Activated CD4-positive, alpha-beta T cell treated with anti-CD3 and anti-CD28 coated beads for 4 hours (primary cell): ENCODE data around the gene TAS1R2.
"Not testable (repeated sequence)": the region's sequence is repeated elsewhere in the genome, so short reads cannot be mapped to it uniquely, and the experiment has no call there.

Experiments used
- DNase-seq, 2 donors: peaks; one replicate each; pipeline ENCODE4 v3.0.0-alpha.2; 2020

The TAS1R2 gene

DNA sequence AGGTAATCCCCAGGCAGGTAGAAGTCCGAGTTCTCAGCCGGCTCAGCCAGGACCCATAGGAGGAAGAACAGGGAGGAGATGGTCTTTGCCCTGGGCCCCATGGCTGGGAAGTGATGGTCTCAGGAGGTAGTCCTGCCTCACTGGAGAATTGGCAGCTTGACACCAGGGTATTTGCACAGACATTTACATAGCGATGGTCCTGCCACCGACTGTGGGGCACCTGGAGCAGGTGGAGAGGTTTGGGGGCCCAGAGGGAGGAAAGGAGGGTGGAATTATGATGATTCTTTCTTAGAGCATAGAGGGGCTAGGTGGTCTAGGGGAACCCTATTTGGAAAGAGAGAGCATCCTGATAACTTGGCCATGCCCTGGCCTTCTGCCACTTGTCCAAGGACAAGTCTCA is at the start of gene TAS1R2:
Gene TAS1R2 (minus strand): TSS at position 101 of the 400 bp plus-strand sequence. CDS start 0 bp downstream, at position 101.
- no peak for DNase-seq

DNA sequence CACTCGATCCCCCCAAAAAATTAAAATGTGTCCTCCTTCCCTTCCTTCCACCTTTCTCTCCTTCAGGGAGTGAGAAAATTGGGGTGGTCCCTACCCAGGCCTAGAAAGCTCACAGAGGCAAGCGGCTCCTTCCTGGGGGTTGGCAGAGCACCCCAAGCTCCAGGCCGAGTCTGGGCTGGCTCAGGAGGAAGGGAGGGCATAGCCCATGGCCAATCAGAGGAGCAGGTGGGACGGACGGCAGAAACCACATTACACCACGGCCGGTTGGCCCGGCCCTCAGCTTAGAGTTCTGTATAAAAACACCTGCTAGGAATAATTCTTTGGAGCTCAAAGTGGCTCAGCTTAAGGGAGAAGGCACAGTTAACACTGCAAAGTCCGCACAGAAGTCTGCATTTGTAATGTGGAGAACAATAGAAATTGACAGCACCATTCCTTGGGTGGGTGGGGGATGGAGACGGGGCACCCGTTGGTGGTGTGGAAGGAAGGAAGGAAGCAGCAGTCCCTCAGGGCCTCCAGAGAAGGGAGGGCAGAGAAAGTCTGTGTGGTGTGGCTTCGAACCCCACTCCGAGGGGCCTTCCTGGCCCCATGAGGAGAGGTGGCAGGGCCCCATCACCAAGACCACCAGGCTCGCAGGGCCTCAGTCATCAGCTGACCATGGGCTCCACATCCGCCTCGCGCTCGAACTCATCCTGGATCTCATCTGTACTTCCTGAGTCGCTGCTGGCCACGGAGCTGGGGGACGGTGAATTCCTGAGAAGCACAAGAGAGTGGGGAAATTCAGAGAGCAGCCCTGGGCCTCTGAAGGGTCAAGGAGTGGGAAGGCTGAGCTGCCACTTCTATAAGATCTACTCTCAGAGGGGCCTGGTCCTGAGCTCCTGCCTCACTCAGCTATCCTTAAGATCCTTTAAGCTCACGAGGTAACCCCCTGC is 48.7 kb upstream of the TAS1R2 start:
- no peak for DNase-seq

DNA sequence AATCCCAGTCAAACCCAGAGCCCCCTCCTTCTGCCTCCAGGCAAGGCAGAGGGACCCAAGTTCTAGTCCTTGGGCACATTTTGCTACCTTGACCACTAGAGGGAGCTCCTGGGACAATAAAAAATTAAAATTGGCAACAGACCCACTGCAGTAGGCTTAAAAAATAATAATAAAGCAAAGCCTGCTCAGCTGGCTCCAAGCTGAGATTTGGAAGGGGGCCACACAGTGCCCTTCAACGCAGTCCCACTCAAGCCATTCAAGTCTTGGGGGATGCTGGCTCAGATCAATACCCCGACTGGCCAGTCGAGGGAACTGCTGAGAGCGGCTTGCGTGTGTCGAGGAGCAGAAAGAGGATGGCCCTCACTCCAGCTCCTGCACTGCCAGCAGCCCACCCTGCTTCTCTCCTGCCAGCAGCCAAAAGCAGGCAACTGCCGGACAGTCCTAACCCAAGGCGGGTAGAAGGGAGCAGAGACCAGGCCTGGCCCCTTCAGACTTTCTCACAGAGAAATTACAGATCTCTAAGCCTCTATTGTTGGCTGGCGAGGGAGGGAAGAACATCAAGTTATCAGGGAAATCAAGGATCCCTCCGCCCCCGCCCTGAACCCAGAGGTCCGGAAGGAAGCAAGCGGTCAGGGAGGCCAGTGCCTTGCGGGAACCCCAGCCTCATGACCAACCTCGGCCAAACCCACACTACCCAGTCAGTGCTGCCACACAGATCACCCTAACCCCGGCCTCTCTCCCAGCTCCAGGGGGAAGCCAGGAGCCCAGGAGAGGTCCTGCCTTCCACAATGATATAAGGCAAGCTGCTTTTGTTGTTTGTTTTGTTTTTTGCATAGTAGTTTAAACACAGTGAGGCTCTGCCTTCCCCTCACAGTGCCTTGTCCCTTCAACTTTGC is 47.8 kb upstream of the TAS1R2 start:
- peak; percentile 52 to 73 for DNase-seq

DNA sequence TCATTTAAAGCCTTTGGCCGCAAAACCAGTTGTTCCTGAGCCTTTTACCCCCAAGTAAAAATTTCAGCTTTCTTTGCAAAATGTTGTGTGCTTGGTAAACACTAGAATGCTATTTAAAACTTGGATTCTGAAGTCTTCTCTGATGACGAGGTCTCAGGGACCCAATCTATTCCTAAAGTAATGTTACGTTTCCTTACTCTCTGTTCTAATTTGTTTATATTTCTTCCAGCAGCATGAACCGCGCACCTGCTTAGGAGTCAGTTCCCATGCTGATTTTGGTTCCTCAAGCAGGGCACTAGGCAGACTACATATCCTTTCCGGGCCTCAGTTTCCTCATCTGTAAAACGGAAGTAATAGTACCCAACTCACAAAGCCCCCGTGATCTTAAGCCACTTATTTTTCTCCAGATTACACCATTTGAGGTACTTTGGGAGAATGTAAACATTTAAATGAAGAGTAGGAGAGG is 43.9 kb upstream of the TAS1R2 start:
- DNase-seq, result no peak

DNA sequence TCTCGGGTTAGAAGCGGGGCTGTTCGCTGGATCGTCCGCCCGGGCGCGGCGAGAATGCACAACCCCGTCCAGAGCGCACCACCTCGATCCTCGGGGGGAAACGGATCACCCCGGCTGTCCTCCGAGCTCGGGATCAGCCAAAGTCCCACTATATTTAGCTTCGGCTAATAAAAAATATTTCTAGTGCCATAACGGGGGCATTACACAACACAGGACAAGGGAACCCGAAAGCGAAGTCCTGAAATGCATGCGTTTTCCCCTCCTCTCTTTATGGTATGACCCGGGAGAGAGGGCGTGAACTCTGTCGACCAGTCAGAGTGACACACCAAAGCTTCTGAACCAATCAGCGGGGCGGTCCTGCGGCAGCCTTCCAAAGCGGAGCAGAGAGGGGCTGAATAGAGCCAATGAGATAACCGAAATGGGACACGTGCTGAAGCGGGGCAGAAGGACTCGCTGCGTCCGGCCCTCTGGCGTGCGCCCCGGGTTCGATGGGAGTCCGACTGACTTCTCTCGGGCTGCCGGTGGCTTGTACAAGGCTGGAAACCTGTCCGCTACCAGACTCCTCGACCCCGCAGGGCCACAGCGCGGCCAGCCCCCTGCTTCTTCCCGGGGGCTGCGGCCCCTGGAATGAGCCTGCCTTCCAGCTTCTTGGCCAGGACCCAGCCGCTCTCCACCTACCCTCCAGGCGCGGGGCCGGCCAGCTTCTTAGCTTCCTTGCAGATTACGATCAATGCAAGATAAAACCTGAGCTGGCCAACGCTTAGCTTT is 43.2 kb upstream of the TAS1R2 start, which contains the start of gene ALDH4A1:
Gene ALDH4A1 (minus strand): TSS at position 33 of the 768 bp plus-strand sequence. CDS start 32 bp downstream, at position 1.
- peak; percentile 88 to 92 for DNase-seq

DNA sequence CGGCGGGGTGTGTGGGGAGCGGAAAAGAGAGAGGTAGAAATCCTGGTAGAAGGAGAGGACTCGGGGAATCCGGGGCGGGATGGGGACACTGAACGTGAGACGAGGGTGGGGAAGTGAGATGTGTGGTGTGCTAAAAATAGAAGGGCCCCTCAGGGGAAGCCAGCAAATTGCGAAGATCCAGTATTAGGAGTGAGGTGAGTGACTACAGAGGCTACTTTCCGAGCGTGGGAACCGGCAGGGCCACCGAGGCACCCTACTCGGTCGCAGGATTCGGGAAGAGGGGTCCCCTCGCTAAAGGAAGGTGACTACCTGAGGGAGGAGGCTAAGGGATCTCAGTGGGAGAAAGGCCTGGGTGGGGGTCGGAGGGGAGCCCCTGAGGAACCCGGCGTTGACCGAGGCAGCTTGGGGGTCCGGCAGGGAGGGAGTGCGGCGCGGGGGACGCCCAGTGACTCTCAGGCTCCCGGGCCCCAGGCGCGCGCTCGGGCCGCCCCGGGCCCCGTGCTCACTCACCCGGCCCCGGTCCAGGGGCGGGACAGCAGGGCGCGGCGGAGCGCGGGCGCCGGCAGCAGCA is 42.6 kb upstream of the TAS1R2 start:
- DNase-seq, result no peak

DNA sequence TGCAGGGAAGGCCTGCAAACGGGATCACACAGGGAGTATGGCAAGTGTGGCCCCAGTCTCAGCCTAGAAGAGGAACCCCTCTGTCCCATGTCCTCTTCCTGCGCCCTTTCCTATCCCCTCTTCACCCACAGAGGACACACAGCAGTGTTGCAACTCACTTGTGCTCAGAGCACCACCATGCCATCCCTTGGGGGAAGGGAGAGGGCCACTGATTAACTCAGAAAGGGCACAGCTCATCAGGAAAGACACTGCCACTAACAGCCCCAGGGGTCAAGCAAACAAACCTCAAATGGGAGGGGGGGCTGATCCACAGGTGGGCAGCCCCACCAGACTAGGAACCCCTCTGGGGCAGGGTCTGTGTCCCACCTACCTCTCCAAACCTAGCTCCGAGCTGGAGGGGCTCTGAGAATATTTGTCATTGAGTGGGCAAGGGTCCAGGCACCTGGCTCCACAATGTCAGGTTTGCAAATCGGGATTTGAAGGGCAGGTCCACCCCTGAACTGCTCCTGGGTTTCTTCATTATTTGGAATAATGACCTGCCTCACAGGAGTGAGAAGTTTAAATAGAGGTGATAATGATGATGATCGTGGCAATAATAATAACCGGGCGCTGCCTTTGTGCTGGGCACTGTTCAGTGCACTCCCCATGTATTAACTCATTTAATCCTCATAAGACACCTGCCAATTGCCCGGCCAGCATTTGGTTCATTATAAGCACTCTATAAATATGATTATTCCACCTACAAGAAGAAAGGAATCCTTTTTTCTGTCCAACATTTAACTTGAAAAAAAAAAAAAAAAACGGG is 41.9 kb upstream of the TAS1R2 start:
- DNase-seq, result no peak

DNA sequence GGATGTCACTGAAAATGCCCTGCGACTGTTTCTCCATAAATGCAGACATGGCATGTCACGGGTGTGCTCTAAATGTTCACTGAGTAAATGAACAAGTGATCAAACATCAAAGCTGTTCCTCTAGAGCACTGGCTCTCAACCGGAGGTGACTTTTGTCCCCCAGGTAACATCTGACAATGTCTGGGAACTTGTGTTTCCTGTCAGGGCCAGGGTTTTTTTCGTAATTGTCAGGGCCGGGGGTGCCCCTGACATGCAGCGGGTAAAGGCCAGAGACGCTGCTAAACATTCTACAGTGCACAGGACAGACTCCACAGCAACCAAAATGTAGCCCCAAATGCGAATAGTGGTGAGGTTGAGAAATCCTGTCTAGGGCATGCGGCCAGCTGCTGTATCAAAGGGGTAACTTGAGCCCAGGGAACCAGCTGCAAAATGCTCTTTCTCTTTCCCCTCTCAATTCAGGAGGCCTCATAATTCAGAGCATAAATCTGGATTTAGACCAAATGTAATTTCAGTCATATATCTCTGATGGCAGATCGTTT is 40.9 kb upstream of the TAS1R2 start:
- DNase-seq, result no peak

DNA sequence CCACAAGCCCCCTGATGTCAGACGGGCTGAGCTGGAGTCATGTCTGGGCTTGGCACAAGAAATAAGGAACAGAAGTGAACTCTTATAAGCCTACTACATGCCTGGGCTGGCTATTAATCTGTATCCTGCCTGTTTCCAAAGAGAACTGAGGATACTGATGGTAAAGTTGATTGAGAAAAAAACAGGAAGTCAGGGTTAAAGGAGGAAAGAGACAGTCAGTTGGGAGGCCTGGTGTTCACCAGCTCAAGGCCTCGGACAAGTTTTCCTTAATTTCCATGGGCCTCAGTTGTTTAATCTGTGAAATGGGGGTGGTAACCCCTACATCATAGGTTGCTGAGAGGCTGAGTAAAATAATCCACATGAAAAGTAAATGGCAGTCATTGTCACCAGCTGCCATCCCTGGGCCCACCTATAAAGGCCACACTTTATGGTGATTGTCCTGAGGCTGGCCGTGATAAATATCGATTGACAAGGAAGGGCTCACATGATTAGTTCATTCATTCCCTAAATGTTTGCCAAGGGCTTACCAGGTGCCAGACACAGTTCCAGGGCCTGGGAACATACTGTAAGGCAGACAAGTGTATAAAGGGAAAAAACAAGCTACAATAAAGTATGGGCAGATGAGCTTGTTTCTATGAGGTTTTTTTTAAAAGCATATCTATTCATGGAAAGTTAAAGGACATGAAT is 40.0 kb upstream of the TAS1R2 start:
- no peak for DNase-seq

DNA sequence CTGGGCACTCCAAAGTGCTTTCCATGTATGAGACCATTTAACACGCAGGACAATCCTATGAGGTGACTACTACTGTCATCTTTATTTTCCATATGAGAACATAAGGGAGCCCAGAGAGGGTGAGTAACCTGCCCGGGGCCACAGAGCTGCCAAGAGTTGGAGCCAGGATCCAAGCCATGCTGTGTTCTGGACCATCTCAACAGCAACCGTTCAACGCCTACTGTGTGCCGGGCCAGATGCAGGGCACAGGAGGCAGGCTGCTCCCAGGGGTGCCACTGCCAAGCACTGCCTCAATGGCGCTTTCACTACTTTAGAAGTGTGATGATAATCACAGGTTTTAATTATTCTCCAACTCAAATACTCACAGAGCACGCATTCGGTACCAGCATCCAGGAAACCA is 39.1 kb upstream of the TAS1R2 start:
- DNase-seq, result no peak

DNA sequence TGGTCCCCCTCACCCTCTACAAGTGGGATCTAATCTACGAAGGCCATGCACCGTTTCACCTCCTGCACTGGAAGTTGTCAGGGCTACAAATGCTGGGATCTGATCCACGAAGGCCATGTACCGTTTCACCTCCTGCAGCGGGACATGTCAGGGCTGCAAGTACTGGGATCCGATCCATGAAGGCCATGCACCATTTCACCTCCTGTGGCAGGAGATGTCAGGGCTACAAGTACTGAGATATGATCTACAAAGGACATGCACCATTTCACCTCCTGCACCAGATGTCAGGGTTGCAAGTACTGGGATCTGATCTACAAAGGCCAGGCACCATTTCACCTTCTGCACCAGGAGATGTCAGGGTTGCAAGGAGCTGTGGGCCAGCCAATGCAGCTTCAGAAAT is 35.9 kb upstream of the TAS1R2 start:
- DNase-seq, result no peak

DNA sequence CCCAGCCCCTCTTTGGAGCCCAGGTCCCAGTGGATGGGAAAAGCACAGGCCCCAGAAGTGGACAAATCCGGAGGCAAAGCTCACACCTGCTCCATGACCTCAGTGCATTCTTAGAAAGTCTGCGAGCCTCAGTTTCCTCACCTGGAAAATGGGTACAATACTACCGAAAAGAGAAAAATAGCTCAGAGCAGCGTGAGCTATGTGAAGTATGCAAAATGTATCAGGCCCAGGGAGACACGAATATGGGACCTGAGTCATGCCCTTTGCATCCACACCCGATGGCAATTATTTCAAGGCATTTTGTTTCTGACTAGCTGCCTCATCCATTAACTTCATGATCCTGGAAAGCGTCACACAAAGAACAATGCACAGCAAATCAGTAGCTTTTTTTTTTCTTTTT is 33.7 kb upstream of the TAS1R2 start:
- DNase-seq, result no peak

DNA sequence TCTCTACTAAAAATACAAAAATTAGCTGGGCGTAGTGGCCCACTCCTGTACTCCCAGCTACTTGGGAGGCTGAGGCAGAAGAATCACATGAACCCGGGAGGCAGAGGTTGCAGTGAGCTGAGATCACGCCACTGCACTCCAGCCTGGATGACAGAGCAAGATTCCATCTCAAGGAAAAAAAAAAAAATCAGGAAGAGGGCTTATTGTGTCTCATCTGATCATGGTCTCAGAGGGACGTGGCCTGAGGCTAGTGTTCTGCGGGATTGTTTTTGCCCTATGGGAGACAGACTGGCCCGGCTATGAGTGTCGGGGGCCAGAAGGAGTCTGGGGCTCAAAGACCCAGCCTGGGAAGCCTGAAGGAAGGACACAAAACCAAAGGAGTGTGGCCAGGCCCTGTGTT is 32.4 kb upstream of the TAS1R2 start:
- DNase-seq, result not testable (repeated sequence)

DNA sequence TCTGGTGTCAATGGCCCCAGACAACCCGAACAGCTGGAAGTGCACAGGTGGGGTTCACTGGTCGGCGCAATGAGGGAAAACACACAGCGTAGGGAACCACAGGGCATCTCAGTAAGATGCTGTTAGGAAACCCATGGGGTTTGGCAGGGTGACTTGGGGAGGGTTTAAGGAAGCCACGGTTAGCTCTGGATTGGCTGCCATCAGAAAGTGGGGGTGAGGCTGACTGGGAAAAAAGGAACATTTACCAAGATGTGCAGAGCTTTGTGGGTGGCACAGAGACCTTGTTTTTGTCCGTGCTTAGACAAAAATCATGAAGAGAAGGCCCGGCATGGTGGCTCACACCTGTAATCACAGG is 31.9 kb upstream of the TAS1R2 start:
- DNase-seq, result no peak

DNA sequence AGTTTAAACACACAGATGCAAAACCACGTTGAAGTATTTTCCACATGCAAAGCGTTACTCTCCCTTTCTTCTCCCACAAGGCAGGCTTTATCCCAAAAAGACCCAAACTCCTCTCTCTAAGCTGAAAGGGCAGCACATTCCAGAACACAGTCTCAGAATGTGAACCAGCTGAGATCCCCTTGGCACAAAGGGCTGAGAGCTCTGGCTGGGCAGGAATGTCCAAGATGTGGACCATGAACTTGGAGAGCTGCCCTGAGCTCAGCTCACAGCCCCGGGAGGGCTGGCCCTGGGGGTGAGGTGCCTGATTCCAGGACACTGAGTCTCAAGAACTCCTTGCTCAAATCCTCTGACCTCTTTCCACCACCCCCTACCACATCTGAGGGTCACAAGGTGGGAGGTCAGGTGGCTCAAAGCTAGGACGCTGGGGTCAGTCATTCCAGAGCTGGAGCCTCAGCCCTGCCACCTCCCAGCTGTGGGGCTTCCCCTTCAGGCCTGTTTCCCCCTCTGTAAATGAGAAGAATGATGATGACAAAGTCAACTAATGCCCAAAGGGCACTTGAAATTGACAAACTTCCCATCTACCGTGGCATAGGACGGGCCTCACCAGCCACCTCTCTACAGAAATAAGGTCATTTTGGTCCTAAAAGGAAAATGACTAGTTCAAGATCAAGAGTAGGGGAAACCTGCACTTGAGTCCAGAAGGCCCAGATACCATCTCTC is 31.4 kb upstream of the TAS1R2 start:
- no peak for DNase-seq

DNA sequence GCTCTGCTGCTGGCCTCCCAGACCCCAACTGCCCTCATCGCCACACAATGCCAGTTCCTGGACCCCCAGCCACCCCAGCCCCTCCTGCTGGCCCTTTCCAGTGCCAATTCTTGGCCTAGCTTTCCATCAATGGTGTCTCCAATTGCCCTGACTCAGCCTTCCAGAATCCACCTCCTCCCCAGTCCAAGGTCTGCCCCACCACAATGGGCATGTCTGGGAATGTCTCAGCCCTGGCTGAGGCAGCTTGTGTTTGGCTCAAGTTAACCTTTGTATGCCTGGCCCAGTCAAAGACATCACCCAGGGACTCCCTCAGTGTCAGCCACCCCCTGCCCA is 26.5 kb upstream of the TAS1R2 start:
- no peak for DNase-seq

DNA sequence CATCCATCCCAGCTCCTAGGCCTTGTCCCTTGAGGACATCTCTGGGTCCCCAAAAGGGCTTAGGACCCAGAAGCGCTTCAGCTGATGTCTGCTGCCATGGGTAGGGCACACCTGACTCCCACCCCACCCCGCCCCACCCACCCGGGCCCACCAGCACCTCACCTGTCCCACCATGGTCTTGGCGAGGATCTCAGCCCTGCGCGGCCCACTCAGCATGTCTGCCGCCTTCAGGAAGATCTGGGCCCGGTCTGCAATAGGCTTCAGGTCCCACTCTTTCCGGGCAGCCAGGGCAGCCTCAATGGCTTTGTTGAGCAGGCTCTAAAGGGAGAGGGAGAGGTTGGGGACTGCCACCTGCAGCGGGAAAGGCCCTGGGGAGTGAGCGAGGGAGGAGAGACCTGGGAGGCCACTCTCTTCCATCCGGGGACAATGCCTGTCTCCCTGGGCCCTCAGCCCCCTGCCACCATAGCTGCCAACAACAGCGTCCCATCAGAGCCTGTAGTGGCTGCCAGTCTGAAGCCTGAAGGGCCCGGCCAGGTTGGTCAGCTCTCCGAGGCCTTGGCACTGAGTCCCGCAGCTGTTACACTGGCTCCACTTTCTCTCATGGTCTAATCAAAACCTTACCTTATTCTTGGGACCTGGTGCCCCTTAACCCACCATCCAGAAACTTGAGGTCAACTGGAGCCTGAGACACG is 26.0 kb upstream of the TAS1R2 start:
- no peak for DNase-seq

DNA sequence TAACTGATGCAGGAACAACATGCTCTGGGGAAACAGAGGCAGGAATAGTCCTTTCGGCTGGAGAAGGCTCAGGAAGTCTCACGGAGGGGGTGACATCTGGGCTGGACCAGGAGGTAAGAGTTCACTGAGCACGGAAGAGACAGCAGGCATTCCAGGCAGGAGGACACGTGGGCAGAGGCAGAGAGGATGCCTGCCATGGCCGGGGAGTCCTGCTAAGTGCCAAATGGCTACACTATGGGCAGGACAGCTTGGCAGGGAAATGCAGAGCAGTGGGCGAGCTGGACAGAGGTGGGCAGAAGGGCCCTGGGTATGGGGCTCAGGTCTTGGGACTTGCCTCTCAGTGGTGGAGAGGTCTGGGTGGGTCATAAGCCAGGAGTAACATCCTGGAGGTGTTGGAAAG is 25.3 kb upstream of the TAS1R2 start:
- no peak for DNase-seq

DNA sequence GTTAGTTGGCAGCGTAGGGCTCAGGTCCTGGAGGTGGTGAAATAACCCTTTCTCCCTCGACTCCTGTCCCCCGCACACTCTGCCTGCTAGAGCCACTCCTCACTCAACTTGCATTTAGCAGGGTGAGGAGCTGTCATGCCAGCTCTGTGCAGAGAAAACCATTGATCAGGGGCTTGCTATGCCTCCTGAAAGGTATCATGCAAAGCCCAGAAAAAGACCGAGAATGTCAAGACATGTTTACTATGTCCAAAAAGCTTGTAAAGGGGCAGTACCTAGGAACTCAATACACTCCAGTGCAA is 24.9 kb upstream of the TAS1R2 start:
- no peak for DNase-seq
